WI38 (cell line): ENCODE results near the gene SLC4A1AP.

ENCODE experiments used
- H3K4me3 ChIP-seq: 2 replicates; pipeline ENCODE4 v1.5.1; 2011; ENCODE audit warnings: low read depth, mild to moderate bottlenecking, control low read depth, low read length
- CTCF ChIP-seq: IDR thresholded peaks from 2 replicates; pipeline ENCODE4 v1.5.1; 2012; ENCODE audit warnings: low read depth, mild to moderate bottlenecking, control low read depth, low read length

Gene SLC4A1AP

GRCh38 chr2:27716301-27717069 lies 52.8 kb downstream of the SLC4A1AP start:
- H3K4me3 ChIP-seq, result no peak overlapping the region
- no peak for TF ChIP-seq CTCF

GRCh38 chr2:27717070-27717795 lies 53.5 kb downstream of the SLC4A1AP start:
- H3K4me3 ChIP-seq, result no peak overlapping the region
- no peak for TF ChIP-seq CTCF

- TF ChIP-seq CTCF, result no peak
- H3K4me3 ChIP-seq, result no peak overlapping the region
Observed at GRCh38 chr2:27720004-27720551, 56.4 kb downstream of the SLC4A1AP start.

GRCh38 chr2:27721335-27721734 lies 57.6 kb downstream of the SLC4A1AP start:
- TF ChIP-seq CTCF, result no peak
- no peak overlapping the region for H3K4me3 ChIP-seq

- TF ChIP-seq CTCF, result no peak
Observed at GRCh38 chr2:27721884-27722485, 58.3 kb downstream of the SLC4A1AP start.

GRCh38 chr2:27723372-27724144 lies 59.9 kb downstream of the SLC4A1AP start:
- no peak overlapping the region for H3K4me3 ChIP-seq
- TF ChIP-seq CTCF, result peak; percentile 95

More at GRCh38 chr2:27721884-27722485, 58.3 kb downstream of the SLC4A1AP start:
- H3K4me3 ChIP-seq, result no peak overlapping the region
